Stomach (tissue), 4 donors: Measurements from ENCODE around the gene LRMDA.

ENCODE experiments used
- CTCF ChIP-seq, 7 experiments: fragments of 450-650 bp in 4 of 7; fragments of 200-600 bp in 3 of 7; sonication (generic) in 3 of 7; IDR thresholded peaks; one replicate each; pipeline ENCODE4 v1.5.1; 2016 to 2019; ENCODE audit warnings: antibody characterized with exemption in 7 of 7, control low read depth in 2 of 7, mild to moderate bottlenecking in 1 of 7
- EP300 ChIP-seq: sonication (generic); formaldehyde crosslinking; IDR thresholded peaks from one replicate; pipeline ENCODE4 v1.6.1; 2017; ENCODE audit warnings: antibody characterized with exemption
- POLR2A ChIP-seq, 4 donors: fragments of 450-650 bp; IDR thresholded peaks; one replicate each; pipeline ENCODE4 v1.6.1; 2016; ENCODE audit warnings: antibody characterized with exemption in 4 of 4, control low read depth in 2 of 4, mild to moderate bottlenecking in 1 of 4, moderate library complexity in 1 of 4
- POLR2AphosphoS5 ChIP-seq, 3 donors: sonication (generic); formaldehyde crosslinking; IDR thresholded peaks; one replicate each; pipeline ENCODE4 v1.6.1; 2016; ENCODE audit warnings: antibody characterized with exemption in 3 of 3

GRCh38 chr10:75484717-75485116, 53.3 kb downstream of the LRMDA start:
- TF ChIP-seq CTCF (IDR thresholded peaks at IDR 0.05), result no peak
- no peak for TF ChIP-seq EP300
- no peak for TF ChIP-seq POLR2AphosphoS5 (IDR thresholded peaks at IDR 0.05)
- TF ChIP-seq POLR2A (IDR thresholded peaks at IDR 0.05), result no peak
